Renal cortex interstitium (tissue), 11 donors: ENCODE results near the gene MYO18A. TPM values are rescaled to one million over a fixed set of nuclear protein-coding genes. Genes with fewer than 3 reads are reported as not detected.
A peak's percentile ranks its signal among the peaks of the same experiment; 100 is the strongest.
"Not testable (repeated sequence)": the region's sequence is repeated elsewhere in the genome, so short reads cannot be mapped to it uniquely, and the experiment has no call there.

ENCODE experiments used
- DNase-seq, 11 donors: peaks; one replicate each; pipeline ENCODE4 v3.0.0-alpha.2; 2013; ENCODE audit warnings: low read depth in 9 of 11, low spot score in 4 of 11; ENCODE audit errors: extremely low read depth in 1 of 11
- polyA plus RNA-seq, 3 donors: library from polyadenylated mRNA; unstranded; fragments of 120-200 nt; gene quantifications; one replicate each; pipeline ENCODE4 v1.2.1, GENCODE V29; 2013; ENCODE audit not compliant: insufficient read length in 3 of 3

The MYO18A gene
- polyA plus RNA-seq, 3 donors = 34.6 to 47.9 (median 44.4) TPM

- no peak for DNase-seq
These were observed 7.6 kb downstream of the MYO18A start for GRCh38 chr17:29172589-29172988.

DNA sequence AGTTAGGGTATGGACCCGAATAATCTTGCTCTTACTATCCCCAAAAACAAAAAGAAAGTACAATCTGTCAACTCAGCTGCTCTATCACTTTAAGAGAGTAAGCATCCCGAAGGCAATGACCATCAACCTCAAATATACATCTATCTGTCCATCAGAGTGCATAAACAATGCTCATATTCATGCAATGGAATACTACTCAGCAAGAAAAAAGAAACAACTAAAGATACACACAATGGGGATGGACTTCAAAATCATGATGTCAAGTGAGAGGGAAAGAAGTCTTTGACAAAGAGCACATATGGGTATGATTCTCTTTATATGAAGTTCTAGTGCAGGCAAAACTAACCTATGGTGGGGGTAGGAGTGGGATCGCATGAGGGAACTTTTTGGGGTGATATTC, 9.5 kb downstream of the MYO18A start:
- DNase-seq = no peak

DNA sequence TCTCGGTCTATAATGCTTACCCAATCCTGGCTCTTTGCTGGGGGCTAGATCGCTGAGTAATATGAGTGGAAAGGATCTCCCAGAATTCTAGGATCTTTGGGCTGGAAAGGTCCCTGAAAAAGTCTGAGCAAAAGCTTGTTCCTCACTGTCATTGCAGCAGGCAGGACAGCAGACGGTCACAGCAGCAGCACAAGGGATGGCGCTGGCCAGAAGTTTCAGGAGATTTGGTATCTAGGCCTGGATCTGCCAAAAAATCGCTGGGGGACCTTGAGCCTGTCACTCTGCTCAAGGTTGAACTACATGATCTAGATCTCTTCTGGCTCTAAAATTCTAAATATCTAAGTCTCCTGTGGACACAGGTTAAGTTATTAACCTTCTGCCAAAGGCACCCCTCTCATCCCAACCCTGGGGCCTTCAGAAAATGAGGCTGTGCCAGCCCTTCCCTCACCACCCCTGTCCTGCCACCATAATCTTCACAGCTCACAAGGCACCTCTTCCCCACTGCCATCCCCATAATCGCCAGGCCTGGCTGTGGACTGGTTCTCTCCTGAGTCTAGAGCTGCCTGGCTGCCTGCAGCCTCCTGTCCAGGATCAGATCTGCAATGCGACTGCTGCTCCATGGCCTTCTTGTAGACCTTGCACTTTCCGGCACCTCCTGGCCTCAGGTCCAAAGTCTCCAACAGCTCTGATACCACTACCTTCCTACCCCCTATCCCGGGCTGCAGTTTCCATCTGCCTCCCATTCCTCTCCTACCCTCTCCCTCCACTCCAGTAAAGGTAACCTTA, 10.2 kb downstream of the MYO18A start:
- DNase-seq = no peak

DNA sequence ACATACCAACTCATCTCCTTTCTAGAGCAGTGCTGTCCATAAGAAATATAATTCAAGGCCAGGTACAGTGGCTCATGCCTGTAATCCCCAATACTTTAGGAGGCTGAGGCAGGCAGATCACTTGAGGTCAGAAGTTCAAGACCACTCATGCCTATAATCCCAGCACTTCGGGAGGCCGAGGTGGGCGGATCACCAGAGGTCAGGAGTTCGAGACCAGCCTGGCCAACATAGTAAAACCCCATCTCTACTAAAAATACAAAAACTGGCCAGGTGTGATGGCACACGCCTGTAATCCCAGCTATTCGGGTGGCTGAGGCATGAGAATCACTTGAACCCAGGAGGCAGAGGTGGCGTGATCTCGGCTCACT, 11.5 kb downstream of the MYO18A start:
- not testable (repeated sequence) for DNase-seq

DNA sequence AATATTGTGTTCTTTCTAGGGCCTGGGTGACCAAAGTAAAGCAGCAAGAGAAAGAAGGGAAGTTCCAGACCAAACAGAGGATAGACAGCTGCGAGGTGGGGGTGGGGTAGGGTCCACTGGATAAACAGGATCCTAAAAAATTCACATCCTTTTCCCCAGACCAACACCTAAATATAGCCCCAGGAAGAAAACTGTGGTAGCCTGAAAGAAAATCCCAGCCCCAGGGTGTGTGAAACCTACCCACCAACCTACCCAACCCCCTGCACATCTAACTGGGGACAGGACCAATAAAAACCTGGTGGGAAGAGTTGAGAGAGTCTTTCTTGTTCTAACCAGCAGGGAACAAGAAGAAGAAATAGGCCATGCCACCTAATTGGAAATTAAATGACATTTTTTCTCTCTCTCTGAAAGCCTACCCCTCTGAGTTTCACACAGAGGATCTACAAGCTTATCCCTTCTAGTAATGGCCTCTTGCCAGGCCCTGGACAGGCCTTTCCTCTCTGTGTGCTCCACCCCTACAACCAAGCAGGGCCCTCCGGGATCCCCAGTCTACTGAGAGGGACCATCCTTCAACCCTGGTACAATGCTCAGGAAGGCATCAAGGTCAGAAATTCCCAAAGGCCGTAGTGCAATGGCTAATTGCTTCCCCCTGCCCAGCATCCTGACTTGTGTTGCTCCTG, 12.0 kb downstream of the MYO18A start:
- DNase-seq = no peak

DNA sequence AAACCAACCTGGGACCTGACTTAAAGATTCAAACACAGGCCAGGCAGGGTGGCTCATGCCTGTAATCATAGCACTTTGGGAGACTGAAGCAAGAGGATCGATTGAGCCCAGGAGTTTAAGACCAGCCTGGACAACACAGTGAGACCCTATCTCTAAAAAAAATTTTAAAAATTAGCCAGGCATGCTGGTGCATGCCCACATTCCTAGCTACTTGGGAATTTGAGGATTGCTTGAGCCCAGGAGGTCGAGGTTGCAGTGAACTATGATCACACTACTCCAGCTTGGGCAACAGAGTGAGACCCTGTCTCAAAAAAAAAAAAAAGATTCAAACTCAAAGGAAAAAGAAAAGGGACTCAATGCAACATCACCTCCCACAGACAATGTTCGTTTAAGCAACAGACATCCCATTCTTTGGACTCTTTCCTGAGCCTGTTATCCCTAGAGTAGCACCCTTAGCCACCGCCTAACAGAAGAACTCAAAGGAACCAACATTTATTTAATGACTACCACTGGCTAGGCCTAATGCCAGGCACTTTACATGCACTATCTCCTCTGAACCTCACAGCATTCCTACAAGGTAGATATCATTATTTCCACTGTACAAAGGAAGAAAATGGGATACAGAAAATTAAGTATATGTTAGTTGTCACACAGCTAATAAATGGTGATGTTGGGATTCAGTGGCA, 12.7 kb downstream of the MYO18A start:
- DNase-seq = no peak

- DNase-seq = no peak
These were observed 13.7 kb downstream of the MYO18A start for GRCh38 chr17:29166507-29166887.

- no peak for DNase-seq
These were observed 14.2 kb downstream of the MYO18A start for GRCh38 chr17:29165800-29166506.

DNA sequence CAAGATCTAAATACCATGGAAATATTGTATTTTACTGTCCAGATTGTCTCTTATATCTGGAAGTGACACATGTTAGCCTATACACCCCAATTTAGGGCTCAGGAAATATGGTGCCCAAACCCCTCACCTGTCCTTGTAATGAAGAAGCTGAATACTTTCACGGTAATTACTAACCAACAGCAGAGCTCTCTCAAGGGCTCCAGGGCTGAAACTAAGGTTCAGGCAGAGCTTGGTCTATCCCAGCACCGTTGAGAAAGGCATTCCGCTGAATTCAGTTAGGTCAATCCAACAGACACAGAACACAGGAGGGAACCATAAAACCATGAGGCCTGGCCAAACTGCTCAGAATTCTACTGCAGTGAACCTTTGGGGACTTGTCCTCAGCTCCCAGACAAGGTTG, 14.9 kb downstream of the MYO18A start:
- no peak for DNase-seq

GRCh38 chr17:29163563-29163962, 16.6 kb downstream of the MYO18A start:
- DNase-seq = no peak

DNA sequence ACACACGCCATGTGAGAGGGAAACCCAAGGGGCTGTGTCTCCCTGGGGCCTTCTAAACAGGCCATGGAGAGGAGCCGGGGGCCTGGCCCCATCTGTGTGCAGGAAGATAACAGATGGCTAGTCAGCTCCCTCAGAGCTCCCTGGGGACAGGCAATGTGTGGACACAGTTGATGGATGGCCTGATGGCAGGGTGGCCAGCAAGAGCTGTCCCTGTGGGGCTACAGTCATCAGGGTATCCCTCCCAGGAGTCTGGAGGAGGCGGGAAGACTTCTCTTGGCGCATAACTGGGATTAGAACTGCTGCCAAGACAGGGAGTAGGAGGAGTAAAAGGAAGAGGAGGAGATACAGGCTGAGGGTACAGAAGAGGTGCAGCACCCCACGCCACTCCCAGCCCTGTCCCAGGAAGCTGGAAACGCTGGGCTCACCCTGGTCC, 17.3 kb downstream of the MYO18A start:
- no peak for DNase-seq

- no peak for DNase-seq
These were observed 17.9 kb downstream of the MYO18A start for GRCh38 chr17:29162082-29162908.

DNA sequence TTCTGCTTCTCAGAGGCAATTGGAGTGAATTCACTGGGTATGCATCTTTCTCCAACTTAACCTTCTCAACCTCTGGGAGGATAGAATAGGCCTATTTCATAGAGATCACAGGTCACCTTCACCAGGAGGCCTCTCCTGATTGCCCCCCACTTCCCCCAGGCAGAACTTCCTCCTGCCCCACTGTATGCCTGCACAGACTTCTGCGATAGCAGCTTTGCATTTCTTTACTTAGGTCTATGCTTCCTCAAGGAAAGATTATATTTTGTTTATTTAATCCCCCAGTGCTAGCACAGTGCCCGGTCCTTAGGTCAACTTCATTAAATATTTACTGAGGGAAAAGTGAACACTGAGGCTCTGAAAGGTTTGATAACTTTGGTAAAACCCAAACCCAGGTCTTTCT, 19.9 kb downstream of the MYO18A start:
- DNase-seq = no peak

DNA sequence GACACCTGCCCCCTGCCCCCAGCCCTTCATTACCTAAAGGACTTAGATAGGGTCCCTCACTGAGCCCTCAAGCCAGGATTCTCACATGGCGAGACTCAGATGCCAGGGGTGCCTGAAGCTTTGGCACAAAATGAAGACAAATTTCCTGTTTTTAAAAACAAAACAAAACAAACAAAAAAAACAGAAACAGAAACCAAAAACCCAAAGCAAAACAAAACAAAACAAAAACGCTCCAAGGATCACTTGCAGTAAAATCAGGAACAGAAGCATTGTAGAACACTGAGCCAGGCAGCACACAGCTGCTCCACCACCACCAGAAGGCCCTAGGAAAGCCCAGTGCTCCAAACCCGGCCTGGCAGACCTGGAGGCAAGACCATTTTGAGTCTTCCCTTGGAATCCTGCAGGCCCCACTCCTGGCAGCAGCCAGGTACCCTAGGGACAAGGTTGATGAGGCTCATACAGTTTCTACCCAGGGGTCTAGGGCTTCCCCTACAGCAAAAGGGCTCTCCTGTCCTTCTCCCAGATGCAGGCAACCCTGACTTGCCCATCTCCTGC, 20.8 kb downstream of the MYO18A start:
- no peak for DNase-seq

DNA sequence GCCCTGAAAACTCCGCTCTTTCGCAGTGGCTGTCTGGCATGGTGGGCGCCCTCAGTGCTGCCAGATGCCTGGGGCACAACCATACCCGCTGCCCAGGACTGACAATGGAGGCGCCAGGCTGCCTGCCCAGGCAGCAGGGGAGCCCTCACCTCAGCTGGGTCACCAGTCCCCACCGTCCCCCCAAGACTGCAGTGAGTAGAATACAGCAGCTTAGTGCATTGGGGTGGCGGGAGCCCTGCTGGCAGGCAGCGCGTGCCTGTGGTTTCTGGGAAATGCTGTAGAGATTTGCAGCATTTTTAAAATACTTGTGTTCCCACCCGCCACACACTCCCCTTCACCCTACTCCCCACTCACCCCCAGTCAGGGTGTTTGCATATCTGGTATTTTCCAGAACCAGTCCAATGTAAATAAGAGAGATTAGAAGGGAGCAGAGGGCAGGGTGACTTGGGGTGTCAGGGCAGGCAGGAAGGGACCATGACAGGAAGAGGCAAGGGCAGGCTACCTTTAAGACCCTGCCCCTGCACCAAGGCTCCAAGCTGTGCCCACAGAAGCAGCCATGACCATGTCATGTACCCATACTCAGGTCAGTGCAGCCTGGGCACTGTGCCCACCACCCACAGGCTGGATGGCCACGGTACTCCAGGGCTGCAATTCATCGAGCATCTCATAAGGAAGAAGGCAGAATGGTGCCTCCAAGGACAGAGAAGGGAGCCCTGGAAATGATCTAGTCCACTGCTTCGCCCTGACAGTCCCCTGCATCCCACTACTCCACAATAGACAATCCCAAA, 21.5 kb downstream of the MYO18A start:
- peak in 1 of 11 donors; percentile 49 for DNase-seq

GRCh38 chr17:29158096-29158487, 22.1 kb downstream of the MYO18A start:
- DNase-seq = no peak

DNA sequence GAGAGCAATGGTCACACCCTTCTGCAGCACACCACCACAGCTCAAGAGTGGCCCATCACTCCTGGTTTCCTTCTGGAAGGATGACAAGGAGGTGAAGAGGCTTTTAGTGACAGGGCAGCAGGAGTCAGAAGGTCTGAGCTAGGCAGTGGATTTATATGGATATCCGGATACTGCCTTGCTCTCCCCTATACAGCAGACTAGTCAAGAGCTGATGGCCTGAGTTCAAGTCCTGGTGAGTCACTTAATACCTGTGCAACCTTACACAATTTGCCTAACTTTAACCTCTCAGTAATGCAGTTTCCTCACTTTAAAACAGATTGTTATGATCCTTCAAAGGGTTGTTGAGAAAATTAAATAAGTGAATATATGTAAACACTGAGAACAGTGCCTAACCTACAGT, 22.9 kb downstream of the MYO18A start:
- DNase-seq = no peak

DNA sequence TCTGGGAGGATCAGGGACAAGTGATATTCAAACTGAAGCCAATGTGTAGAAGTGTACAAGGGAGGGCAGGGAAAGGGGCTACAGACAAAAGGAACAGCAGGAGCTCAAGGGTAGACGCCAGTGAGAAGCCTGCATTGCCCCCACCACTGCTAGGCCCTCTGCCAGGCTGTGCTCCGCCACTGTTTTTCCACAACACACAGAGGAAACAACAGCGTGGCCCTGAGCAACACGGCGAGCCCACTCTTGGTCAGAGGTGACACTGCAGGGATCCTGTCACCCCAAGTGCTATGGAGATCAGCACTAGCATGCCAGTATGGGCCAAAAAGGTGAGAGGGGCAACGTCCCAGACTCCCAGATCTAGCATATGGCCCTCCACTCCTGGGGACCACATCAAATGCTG, 23.4 kb downstream of the MYO18A start:
- no peak for DNase-seq
